Left ventricle myocardium inferior (tissue), 1 donor: Measurements from ENCODE around the gene FBXW4. TPM values are rescaled to one million over a fixed set of nuclear protein-coding genes. Genes with fewer than 3 reads are reported as not detected.

Experiments
- DNase-seq: peaks from one replicate; pipeline ENCODE4 v3.0.0-alpha.2; 2020
- H3K27ac ChIP-seq: fragments of 200-600 bp; replicated peaks from 2 replicates; pipeline ENCODE4 v1.8.0; 2021
- H3K27me3 ChIP-seq: fragments of 200-600 bp; 2 replicates; pipeline ENCODE4 v1.8.0; 2021; ENCODE audit warnings: low read depth
- H3K36me3 ChIP-seq: fragments of 200-600 bp; 2 replicates; pipeline ENCODE4 v1.8.0; 2021
- H3K4me1 ChIP-seq: fragments of 200-600 bp; 2 replicates; pipeline ENCODE4 v1.8.0; 2021
- H3K4me3 ChIP-seq: fragments of 200-600 bp; 2 replicates; pipeline ENCODE4 v1.8.0; 2021; ENCODE audit warnings: mild to moderate bottlenecking, moderate library complexity
- H3K9me3 ChIP-seq: fragments of 200-600 bp; replicated peaks from 2 replicates; pipeline ENCODE4 v1.8.0; 2021
- intact Hi-C: fragments of 100-400 bp; cut with micrococcal nuclease; formaldehyde crosslinking; loops from one replicate; pipeline ENCODE4 v1.11.0; 2022
- microRNA-seq: library from miRNA; unstranded; fragments of <30 nt; microRNA quantifications from one replicate; pipeline ENCODE4 v1.2.0, GENCODE V29; 2020
- total RNA-seq: library from RNA; stranded (reverse); fragmentation: NEBNext Ultra II Directional; extraction: Animal tissue kit (Norgen Biotek cat#: 25700); gene quantifications from one replicate; pipeline ENCODE4 v1.2.1, GENCODE V29; 2021
- TF ChIP-seq, protein P1 (sequence below): fragments of 200-600 bp; IDR thresholded peaks from 2 replicates; pipeline ENCODE4 v1.8.0; 2021; ENCODE audit warnings: antibody characterized with exemption, mild to moderate bottlenecking, borderline replicate concordance
- donor health status: DM: no; HTN: yes; CAD: no; lungs with severe emphysema.

The FBXW4 gene
- total RNA-seq, 1 donor from 2014 or later, result 99.1 TPM

DNA sequence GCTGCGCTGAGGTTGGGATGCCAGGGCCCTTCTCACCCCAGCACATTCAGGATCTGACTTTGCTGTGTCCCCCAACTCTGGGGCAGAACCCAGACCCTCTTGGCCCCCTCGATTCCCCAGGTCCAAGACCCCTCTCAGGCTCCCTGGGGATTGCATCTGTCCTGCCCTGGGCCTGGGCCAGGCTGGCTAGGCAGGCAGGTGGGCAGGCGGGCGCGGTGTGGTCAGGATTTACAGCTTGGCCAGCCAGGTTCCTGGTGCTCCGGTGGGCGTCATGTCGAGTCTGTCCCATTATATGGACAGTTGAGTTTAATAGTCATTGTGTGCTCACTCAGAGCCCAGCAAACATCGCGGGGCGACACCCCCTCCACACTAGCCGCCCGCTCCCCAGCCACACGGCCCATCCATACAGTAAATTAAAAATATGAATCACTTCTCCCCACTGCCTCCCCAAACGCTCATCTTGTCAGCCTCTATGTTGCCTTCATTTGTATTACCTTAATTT is 130.4 kb downstream of the FBXW4 start:
- no peak for DNase-seq
- Histone ChIP-seq H3K27me3 (peaks cover 75% of the 10 kb centered on the region), H3K27ac (no peak overlapping the region), H3K4me3 (no peak overlapping the region), H3K4me1 (peaks cover 13% of the 10 kb centered on the region), H3K9me3 (no peaks in the 10 kb centered on the region), H3K36me3 (no peaks in the 10 kb centered on the region)
- TF ChIP-seq, protein P1, sequence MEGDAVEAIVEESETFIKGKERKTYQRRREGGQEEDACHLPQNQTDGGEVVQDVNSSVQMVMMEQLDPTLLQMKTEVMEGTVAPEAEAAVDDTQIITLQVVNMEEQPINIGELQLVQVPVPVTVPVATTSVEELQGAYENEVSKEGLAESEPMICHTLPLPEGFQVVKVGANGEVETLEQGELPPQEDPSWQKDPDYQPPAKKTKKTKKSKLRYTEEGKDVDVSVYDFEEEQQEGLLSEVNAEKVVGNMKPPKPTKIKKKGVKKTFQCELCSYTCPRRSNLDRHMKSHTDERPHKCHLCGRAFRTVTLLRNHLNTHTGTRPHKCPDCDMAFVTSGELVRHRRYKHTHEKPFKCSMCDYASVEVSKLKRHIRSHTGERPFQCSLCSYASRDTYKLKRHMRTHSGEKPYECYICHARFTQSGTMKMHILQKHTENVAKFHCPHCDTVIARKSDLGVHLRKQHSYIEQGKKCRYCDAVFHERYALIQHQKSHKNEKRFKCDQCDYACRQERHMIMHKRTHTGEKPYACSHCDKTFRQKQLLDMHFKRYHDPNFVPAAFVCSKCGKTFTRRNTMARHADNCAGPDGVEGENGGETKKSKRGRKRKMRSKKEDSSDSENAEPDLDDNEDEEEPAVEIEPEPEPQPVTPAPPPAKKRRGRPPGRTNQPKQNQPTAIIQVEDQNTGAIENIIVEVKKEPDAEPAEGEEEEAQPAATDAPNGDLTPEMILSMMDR, result no peak
- intact Hi-C loops, result no loop called here

DNA sequence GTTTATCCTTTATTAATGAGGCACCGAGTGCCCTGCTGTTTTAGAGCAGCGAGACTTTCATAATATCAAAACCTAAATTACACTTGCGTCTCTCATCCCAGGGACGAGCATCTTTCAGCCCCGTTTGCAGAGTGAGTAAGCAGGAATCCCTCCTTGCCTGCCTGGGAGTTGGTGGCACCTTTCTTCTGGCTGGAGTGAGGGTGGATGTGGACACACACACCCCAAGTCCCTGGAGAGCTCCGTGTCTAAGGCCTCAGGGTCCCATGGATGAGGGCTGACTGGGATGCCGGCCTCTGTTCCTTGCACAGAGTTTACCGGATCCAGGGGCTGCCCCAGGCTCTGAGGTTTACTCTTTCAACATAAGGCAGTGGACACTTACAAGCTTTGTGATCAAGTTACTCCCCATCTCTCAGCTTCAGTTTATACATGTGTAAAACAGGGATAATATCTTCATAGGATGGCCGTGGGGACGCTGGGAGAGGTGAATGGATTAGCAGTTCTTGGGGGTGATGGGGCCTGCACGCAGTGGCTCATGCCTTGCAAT is 131.4 kb downstream of the FBXW4 start:
- TF ChIP-seq, protein P1, result no peak
- H3K4me3 ChIP-seq, result no peak overlapping the region
- no peak overlapping the region for H3K27ac ChIP-seq
- no peaks in the 10 kb centered on the region for H3K9me3 ChIP-seq
- peaks cover 66% of the 10 kb centered on the region for H3K27me3 ChIP-seq
- intact Hi-C loops, result no loop called here
- no peak for DNase-seq
- H3K4me1 ChIP-seq, result peaks cover 10% of the 10 kb centered on the region
- H3K36me3 ChIP-seq, result no peaks in the 10 kb centered on the region

DNA sequence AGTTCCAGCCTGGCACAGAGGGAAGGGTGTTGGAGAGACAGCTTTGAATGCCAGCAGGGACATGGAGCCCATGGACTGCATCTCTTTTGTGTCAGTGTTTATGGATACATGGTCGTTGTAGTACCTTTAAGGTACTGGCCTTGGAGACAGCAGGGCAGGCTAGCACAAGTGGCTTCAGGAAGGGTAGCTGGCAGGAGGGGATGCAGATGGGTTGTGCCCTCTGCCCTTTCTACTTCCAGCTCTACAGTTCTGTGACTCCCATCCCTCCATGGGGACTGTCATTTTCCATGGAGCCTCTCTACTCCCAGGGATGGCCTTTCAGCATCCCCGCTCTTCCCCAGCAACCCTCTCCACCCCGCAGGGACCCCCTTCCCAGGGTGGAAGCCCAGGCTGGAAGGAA is 132.0 kb downstream of the FBXW4 start:
- no peak for DNase-seq
- TF ChIP-seq, protein P1, result no peak
- Histone ChIP-seq H3K4me3 (no peak overlapping the region), H3K9me3 (no peaks in the 10 kb centered on the region), H3K4me1 (peaks cover 10% of the 10 kb centered on the region), H3K27me3 (peaks cover 60% of the 10 kb centered on the region), H3K27ac (no peak overlapping the region), H3K36me3 (no peaks in the 10 kb centered on the region)
- intact Hi-C loops, result no loop called here

DNA sequence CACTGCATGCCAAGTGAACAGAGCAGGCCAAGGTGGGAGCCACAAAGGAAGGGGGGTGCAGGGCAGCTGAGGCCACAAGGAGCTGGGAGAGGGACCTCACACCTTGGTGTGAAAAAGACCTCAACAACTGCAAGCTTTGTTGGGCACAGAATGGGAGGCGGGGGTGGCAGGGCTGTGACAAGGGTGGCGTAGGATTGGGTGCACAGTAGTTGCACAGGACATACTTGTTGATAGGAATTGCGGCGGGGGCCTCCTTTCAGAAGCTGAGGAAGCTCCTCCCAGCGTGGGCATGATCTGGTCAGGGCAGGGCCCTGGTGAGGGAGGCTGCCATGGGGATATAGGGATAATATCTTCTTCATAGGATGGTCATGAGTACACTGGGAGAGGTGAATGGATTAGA is 132.7 kb downstream of the FBXW4 start:
- Histone ChIP-seq H3K4me3 (no peak overlapping the region), H3K27ac (no peak overlapping the region), H3K36me3 (no peaks in the 10 kb centered on the region), H3K9me3 (no peaks in the 10 kb centered on the region), H3K4me1 (peaks cover 10% of the 10 kb centered on the region), H3K27me3 (peaks cover 52% of the 10 kb centered on the region)
- intact Hi-C loops, result no loop called here
- no peak for DNase-seq
- TF ChIP-seq, protein P1, result no peak

DNA sequence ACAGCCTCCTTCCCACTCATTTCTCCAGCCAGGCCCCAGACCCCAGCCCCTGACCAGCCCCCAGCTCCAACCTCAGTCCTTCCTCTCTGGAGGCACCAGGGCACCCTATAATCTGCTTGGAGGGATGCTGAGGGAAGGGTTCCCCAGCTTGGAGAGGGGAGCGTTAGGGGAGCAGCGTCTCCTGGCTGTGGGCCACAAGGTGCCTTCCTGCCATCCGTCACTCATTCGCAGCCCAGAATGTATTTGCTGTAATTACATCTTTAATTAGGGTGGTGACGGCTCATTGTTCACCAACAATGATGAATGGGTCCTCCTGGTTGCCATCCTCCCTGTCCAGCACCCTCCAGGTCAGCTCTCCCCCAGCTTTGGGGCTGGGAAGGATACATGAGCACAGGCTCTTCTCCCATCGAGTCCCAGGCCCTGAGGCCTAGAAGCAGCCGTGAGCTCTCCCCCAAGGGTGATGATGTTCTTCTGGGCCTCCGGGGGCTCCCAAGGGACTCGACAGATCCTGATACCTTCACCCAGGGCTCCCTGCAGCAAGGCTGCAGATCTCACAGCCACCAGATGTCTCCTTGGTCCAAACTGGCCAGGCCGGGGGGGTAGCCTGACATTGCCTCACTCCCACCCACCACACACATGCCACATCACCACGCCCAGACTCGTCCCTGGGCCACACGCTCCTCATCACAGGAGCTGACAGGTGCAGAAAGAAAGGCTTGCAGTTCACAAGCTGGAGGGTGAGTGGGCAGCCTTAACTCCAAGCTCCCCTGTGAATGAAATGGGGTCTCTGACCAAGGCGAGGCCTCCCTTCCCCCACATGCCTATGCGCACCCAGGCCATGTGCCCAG is 133.7 kb downstream of the FBXW4 start:
- intact Hi-C loops, result no loop called here
- Histone ChIP-seq H3K36me3 (no peaks in the 10 kb centered on the region), H3K27me3 (peaks cover 43% of the 10 kb centered on the region), H3K4me3 (no peak overlapping the region), H3K27ac (no peak overlapping the region), H3K4me1 (peaks cover 4% of the 10 kb centered on the region), H3K9me3 (no peaks in the 10 kb centered on the region)
- TF ChIP-seq, protein P1, result no peak
- no peak for DNase-seq

Small RNA genes lying within 50 kb of the gene (microRNA-seq; reads per million reads assigned to microRNA genes)
- gene MIR3158-1, result not detected
- not detected for gene MIR3158-2

Other genes starting within 250 kb of the FBXW4 start
- gene POLL, start 106.9 kb downstream of the FBXW4 start, total RNA-seq, result 16.7 TPM
- 24.0 TPM for gene DPCD, start 106.8 kb downstream of the FBXW4 start, total RNA-seq
- gene FGF8, start 80.9 kb upstream of the FBXW4 start, total RNA-seq, result not detected
- 7.9 TPM for gene NPM3, start 88.3 kb upstream of the FBXW4 start, total RNA-seq
- 96.3 TPM for gene OGA, start 123.3 kb upstream of the FBXW4 start, total RNA-seq
- 29.2 TPM for gene KCNIP2, start 148.6 kb upstream of the FBXW4 start, total RNA-seq